Heart left ventricle (tissue), 13 donors: ENCODE data around the gene SCRN1.

Source experiments
- CTCF ChIP-seq, 12 donors: fragments of 200-600 bp; sonication (generic) in 4 of 12; IDR thresholded peaks; one replicate each; pipeline versions ENCODE4 v1.5.0 to v1.8.0; 2018 to 2022; ENCODE audit warnings: antibody characterized with exemption in 12 of 12, mild to moderate bottlenecking in 5 of 12
- POLR2A ChIP-seq, 2 donors: fragments of 450-650 bp; IDR thresholded peaks; one replicate each; pipeline ENCODE4 v1.6.1; 2017; ENCODE audit warnings: antibody characterized with exemption in 2 of 2, mild to moderate bottlenecking in 2 of 2, moderate library complexity in 2 of 2
- donor health status: ischemic (EF 13 %, LVEDD 7.1; RV severe dilation, severe dysfunction).
- donor health status: DM: no; HTN: yes; CAD: no.
- donor health status: DM: no; HTN: no; CAD: no.
- donor health status: ischemic (EF 25% LVEDD 6.9; RV normal size, moderate dysfunction).
- donor health status: ischemic (EF 25% LVEDD 5.7; RV mildly dilated, moderate dysfunction).
- donor health status: ischemic (EF 35%, LVEDD 5.7; RV mildly dilated, moderate dysfunction).
- donor health status: nonischemic (EF 11% LVEDD 7.7; RV severe dilation, severe dysfunction).
- donor health status: DM: yes; HTN: yes; CAD: no.
- donor health status: PGD.
- donor health status: ischemic (EF 29% LVEDD 5.4; RV normal size, mild dysfunction).
- donor health status: nonischemic (EF 23%, LVEDD 6.1; RV moderate dilation, normal function).

GRCh38 chr7:29906200-29907022 is 83.2 kb downstream of the SCRN1 start:
- TF ChIP-seq CTCF (IDR thresholded peaks at IDR 0.05) (no peak), POLR2A (IDR thresholded peaks at IDR 0.05) (no peak)
